Hematopoietic multipotent progenitor cell treated with erythropoietin and hydrocortisone succinate and interleukin-3 and kit ligand, for 17 days (in vitro differentiated cells): ENCODE measurements around the gene NSMCE3.

Source experiments
- DNase-seq: peaks from one replicate; pipeline ENCODE4 v3.0.0-alpha.2; 2015; ENCODE audit warnings: low spot score

Gene NSMCE3

DNA sequence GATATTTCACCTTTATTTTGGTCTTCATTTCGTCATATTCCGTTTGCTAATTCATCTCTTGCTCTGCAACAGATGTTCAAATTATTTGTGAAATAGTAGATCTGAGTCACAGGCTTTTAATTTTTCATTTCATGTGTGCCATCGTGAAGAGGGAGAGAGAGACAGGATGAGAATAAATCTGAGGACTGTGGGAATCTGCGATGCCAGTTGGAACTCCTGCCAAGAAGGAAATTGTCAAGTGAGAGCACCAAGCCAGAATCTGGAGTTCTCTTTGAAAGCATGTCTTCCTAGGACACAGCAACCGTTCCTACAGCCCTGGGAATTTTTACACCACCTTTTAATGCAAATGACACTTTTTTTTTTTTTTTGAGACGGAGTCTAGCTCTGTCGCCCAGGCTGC, 48.8 kb downstream of the NSMCE3 start:
- no peak for DNase-seq

DNA sequence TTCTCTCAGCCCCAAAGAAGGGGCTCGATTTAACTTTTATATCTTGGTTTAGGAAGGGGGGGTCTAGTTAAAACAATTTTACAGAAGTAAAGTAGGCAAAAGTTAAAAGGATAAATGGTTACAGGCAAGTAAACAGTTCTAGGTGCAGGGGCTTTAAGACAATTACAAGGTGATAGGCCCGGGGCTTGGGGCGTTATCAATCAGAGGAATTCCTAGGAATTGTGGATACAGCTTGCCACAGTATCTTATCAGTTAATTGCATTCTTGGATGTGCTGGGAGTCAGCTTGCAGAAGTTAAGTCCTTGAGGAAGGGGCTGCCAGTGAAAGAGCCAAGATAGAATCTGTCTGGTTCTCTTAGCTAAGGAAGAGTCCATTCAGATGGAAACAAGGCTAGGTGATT, 52.7 kb downstream of the NSMCE3 start:
- no peak for DNase-seq
